ENCODE measurements around the gene TMPO.

DNA sequence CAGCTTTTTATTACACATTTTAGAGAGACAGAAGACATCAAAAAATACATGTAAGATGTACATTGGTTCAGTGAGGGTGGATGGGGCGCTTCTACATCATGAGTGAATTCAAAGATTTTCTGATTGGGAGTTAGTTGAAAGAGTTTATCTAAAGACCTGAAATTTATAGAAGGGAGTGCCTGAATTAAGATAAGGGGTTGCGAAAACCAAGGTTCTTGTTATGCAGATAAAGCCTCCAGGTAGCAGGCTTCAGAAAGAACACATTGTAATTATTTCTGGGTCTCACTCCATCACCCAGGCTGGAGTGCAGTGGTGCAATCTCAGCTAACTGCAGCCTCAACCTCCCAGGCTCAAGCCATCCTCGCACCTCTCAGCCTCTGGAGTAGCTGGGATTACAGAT lies 26.2 kb upstream of the TMPO start:
- TF ChIP-seq, protein P1, sequence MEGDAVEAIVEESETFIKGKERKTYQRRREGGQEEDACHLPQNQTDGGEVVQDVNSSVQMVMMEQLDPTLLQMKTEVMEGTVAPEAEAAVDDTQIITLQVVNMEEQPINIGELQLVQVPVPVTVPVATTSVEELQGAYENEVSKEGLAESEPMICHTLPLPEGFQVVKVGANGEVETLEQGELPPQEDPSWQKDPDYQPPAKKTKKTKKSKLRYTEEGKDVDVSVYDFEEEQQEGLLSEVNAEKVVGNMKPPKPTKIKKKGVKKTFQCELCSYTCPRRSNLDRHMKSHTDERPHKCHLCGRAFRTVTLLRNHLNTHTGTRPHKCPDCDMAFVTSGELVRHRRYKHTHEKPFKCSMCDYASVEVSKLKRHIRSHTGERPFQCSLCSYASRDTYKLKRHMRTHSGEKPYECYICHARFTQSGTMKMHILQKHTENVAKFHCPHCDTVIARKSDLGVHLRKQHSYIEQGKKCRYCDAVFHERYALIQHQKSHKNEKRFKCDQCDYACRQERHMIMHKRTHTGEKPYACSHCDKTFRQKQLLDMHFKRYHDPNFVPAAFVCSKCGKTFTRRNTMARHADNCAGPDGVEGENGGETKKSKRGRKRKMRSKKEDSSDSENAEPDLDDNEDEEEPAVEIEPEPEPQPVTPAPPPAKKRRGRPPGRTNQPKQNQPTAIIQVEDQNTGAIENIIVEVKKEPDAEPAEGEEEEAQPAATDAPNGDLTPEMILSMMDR (IDR thresholded peaks at IDR 0.05; ENCODE audit: poor library complexity, severe bottlenecking): no peak
- TF ChIP-seq EZH2 (IDR thresholded peaks at IDR 0.05; ENCODE audit: borderline replicate concordance, insufficient read depth, low read length, poor library complexity, severe bottlenecking) (no peak), RAD21 (conservative IDR thresholded peaks at IDR 0.05) (no peak), POLR2AphosphoS5 (IDR thresholded peaks at IDR 0.05) (no peak), EP300 (conservative IDR thresholded peaks at IDR 0.05; ENCODE audit: poor library complexity, severe bottlenecking) (no peak), TAF1 (IDR thresholded peaks at IDR 0.05; ENCODE audit: low read depth) (no peak), MXI1 (conservative IDR thresholded peaks at IDR 0.05; ENCODE audit: poor library complexity, severe bottlenecking) (no peak)
- TF ChIP-seq, protein P2, sequence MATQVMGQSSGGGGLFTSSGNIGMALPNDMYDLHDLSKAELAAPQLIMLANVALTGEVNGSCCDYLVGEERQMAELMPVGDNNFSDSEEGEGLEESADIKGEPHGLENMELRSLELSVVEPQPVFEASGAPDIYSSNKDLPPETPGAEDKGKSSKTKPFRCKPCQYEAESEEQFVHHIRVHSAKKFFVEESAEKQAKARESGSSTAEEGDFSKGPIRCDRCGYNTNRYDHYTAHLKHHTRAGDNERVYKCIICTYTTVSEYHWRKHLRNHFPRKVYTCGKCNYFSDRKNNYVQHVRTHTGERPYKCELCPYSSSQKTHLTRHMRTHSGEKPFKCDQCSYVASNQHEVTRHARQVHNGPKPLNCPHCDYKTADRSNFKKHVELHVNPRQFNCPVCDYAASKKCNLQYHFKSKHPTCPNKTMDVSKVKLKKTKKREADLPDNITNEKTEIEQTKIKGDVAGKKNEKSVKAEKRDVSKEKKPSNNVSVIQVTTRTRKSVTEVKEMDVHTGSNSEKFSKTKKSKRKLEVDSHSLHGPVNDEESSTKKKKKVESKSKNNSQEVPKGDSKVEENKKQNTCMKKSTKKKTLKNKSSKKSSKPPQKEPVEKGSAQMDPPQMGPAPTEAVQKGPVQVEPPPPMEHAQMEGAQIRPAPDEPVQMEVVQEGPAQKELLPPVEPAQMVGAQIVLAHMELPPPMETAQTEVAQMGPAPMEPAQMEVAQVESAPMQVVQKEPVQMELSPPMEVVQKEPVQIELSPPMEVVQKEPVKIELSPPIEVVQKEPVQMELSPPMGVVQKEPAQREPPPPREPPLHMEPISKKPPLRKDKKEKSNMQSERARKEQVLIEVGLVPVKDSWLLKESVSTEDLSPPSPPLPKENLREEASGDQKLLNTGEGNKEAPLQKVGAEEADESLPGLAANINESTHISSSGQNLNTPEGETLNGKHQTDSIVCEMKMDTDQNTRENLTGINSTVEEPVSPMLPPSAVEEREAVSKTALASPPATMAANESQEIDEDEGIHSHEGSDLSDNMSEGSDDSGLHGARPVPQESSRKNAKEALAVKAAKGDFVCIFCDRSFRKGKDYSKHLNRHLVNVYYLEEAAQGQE (IDR thresholded peaks at IDR 0.05; ENCODE audit: borderline replicate concordance): no peak

All from neural cell (in vitro differentiated cells).